A549 (cell line): ENCODE results near the gene FBXL15.

Experiments
- BCL3 ChIP-seq: fragments of >200 bp; sonication (Bioruptor Twin); formaldehyde crosslinking; IDR thresholded peaks from 3 replicates; pipeline ENCODE4 v1.6.1; 2016
- ELK1 ChIP-seq: fragments of 150-350 bp; IDR thresholded peaks from 2 replicates; pipeline ENCODE4 v1.6.1; 2014; ENCODE audit warnings: low read depth, mild to moderate bottlenecking, low read length
- EP300 ChIP-seq, 2 experiments: fragments of >200 bp; sonication (Bioruptor Twin); formaldehyde crosslinking; IDR thresholded peaks; 2 replicates in 1 of 2; 3 replicates in 1 of 2; pipeline ENCODE4 v1.6.1; 2016 to 2017
- MAX ChIP-seq: IDR thresholded peaks from 2 replicates; pipeline ENCODE4 v1.6.1; 2012
- MYC ChIP-seq: IDR thresholded peaks from 2 replicates; pipeline ENCODE4 v1.6.1; 2012; ENCODE audit warnings: mild to moderate bottlenecking, inconsistent platforms, low read length, improper control_type of control experiment, borderline replicate concordance
- NPAS2 ChIP-seq: fragments of 250-450 bp; sonication (Bioruptor Pico); IDR thresholded peaks from 2 replicates; pipeline ENCODE4 v1.8.0; 2022; ENCODE audit warnings: mild to moderate bottlenecking, moderate library complexity, borderline replicate concordance
- PHF8 ChIP-seq: fragments of 200-600 bp; sonication (generic); IDR thresholded peaks from 2 replicates; pipeline ENCODE4 v1.6.1; 2016; ENCODE audit warnings: low read depth, mild to moderate bottlenecking, antibody characterized with exemption, moderate library complexity, borderline replicate concordance
- POLR2AphosphoS2 ChIP-seq: conservative IDR thresholded peaks from 2 replicates; pipeline ENCODE4 v1.6.1; 2012; ENCODE audit warnings: low read length, improper control_type of control experiment, inconsistent platforms
- RAD21 ChIP-seq, 2 experiments: fragments of >200 bp in 1 of 2; sonication (Bioruptor Twin) in 1 of 2; formaldehyde crosslinking in 1 of 2; IDR thresholded peaks in 1 of 2; conservative IDR thresholded peaks in 1 of 2; 2 replicates in 1 of 2; 3 replicates in 1 of 2; pipeline ENCODE4 v1.6.1; 2012 to 2018; ENCODE audit warnings: inconsistent platforms in 1 of 2
- RNF2 ChIP-seq: fragments of 200-600 bp; sonication (generic); IDR thresholded peaks from 2 replicates; pipeline ENCODE4 v1.6.1; 2016; ENCODE audit warnings: low read depth, mild to moderate bottlenecking, antibody characterized with exemption, moderate library complexity, borderline replicate concordance
- ZFP36 ChIP-seq: fragments of 450-650 bp; IDR thresholded peaks from 2 replicates; pipeline ENCODE4 v1.6.1; 2014; ENCODE audit warnings: borderline replicate concordance; ENCODE audit not compliant: partially characterized antibody
- TF ChIP-seq, protein P1 (sequence below): fragments of >200 bp; sonication (Bioruptor Twin); formaldehyde crosslinking; IDR thresholded peaks from 3 replicates; pipeline ENCODE4 v1.5.1; 2016
- TF ChIP-seq, protein P2 (sequence below): fragments of 250-450 bp; sonication (Bioruptor Pico); IDR thresholded peaks from 2 replicates; pipeline ENCODE4 v1.5.0; 2021; ENCODE audit warnings: mild to moderate bottlenecking, moderate library complexity, borderline replicate concordance

DNA sequence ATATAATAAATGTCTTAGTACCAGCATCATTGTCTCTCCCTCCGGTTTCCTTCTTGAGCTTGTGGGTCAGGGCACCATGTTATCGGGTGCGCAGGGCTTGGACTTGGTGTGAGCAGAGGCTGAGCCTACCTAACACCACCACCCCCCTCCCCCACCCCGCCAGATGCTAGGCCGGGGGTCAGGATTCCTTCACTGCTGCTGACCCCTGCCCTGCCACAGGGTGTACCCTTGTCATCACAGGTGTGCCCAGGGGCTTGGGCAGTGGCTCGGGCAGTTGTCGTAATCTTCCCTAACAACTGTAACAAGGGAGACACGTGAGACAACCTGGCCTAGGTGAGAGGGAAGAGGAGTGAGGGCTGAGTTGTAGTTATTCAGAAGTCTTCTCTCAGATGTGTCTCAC lies 37.8 kb upstream of the FBXL15 start:
- TF ChIP-seq EP300 (IDR thresholded peaks at IDR 0.05), result no peak
- TF ChIP-seq, protein P1, sequence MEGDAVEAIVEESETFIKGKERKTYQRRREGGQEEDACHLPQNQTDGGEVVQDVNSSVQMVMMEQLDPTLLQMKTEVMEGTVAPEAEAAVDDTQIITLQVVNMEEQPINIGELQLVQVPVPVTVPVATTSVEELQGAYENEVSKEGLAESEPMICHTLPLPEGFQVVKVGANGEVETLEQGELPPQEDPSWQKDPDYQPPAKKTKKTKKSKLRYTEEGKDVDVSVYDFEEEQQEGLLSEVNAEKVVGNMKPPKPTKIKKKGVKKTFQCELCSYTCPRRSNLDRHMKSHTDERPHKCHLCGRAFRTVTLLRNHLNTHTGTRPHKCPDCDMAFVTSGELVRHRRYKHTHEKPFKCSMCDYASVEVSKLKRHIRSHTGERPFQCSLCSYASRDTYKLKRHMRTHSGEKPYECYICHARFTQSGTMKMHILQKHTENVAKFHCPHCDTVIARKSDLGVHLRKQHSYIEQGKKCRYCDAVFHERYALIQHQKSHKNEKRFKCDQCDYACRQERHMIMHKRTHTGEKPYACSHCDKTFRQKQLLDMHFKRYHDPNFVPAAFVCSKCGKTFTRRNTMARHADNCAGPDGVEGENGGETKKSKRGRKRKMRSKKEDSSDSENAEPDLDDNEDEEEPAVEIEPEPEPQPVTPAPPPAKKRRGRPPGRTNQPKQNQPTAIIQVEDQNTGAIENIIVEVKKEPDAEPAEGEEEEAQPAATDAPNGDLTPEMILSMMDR, result no peak
- TF ChIP-seq, protein P2, sequence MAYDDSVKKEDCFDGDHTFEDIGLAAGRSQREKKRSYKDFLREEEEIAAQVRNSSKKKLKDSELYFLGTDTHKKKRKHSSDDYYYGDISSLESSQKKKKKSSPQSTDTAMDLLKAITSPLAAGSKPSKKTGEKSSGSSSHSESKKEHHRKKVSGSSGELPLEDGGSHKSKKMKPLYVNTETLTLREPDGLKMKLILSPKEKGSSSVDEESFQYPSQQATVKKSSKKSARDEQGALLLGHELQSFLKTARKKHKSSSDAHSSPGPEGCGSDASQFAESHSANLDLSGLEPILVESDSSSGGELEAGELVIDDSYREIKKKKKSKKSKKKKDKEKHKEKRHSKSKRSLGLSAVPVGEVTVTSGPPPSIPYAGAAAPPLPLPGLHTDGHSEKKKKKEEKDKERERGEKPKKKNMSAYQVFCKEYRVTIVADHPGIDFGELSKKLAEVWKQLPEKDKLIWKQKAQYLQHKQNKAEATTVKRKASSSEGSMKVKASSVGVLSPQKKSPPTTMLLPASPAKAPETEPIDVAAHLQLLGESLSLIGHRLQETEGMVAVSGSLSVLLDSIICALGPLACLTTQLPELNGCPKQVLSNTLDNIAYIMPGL (CRISPR knock-in tag), result no peak
- no peak for TF ChIP-seq RAD21 (conservative IDR thresholded peaks at IDR 0.05 in 1 of 2, IDR thresholded peaks at IDR 0.05 in 1 of 2)
- TF ChIP-seq MYC, result no peak
- TF ChIP-seq POLR2AphosphoS2, result no peak
- no peak for TF ChIP-seq ZFP36
- TF ChIP-seq BCL3, result no peak
- no peak for TF ChIP-seq PHF8
- TF ChIP-seq ELK1, result no peak
- no peak for TF ChIP-seq MAX
- no peak for TF ChIP-seq NPAS2
- no peak for TF ChIP-seq RNF2
